NCI-H2227 (cell line): ENCODE results near the gene PCDHGA1.
"Not testable (repeated sequence)": the region's sequence is repeated elsewhere in the genome, so short reads cannot be mapped to it uniquely, and the experiment has no call there.

Experiments used
- DNase-seq: peaks from one replicate; lab custom pipeline; 2025; ENCODE audit not compliant: unreplicated experiment; lab: John Stamatoyannopoulos, UW

The PCDHGA1 gene

DNA sequence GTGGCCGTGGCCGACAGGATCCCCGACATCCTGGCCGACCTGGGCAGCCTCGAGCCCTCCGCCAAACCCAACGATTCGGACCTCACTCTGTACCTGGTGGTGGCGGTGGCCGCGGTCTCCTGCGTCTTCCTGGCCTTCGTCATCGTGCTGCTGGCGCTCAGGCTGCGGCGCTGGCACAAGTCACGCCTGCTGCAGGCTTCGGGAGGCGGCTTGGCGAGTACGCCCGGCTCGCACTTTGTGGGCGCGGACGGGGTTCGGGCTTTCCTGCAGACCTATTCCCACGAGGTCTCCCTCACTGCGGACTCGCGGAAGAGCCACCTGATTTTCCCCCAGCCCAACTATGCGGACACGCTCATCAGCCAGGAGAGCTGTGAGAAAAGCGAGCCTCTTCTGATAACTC is 15.7 kb downstream of the PCDHGA1 start:
- DNase-seq: not testable (repeated sequence)

GRCh38 chr5:141349917-141350619 is 19.8 kb downstream of the PCDHGA1 start, which contains the start of gene PCDHGB1:
Gene PCDHGB1, plus strand, starts transcription at chr5:141350099. Its CDS starts 162 bp downstream, at chr5:141350261.
- peak; percentile 71 for DNase-seq

- no peak for DNase-seq
Observed at GRCh38 chr5:141351591-141351990, 21.3 kb downstream of the PCDHGA1 start.

GRCh38 chr5:141354900-141355469 is 24.7 kb downstream of the PCDHGA1 start, which contains the start of gene PCDHGA4:
Gene PCDHGA4, plus strand, starts transcription at chr5:141355021. Its CDS starts 87 bp downstream, at chr5:141355108.
- no peak for DNase-seq

DNA sequence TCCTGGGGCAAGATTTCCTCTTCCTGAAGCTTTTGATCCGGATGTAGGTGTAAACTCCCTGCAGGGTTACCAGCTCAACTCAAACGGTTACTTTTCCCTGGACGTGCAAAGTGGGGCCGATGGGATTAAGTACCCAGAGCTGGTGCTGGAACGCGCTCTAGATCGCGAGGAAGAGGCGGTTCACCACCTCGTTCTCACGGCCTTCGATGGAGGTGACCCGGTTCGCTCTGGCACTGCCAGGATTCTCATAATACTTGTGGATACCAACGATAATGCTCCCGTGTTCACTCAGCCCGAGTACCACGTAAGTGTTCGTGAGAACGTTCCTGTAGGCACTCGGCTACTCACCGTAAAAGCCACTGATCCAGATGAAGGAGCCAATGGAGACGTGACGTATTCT is 25.3 kb downstream of the PCDHGA1 start:
- DNase-seq: no peak

DNA sequence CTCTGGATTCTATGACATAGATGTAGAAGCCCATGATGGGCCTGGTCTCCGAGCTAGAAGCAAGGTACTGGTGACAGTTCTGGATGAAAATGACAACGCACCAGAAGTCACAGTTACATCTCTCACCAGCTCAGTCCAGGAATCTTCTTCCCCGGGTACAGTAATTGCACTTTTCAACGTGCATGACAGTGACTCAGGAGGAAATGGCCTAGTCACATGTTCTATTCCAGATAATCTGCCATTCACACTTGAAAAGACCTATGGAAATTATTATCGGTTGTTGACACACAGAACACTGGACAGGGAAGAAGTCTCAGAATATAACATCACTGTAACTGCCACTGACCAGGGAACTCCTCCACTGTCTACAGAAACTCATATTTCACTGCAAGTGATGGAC is 25.8 kb downstream of the PCDHGA1 start:
- no peak for DNase-seq

GRCh38 chr5:141356950-141357349 is 26.6 kb downstream of the PCDHGA1 start:
- no peak for DNase-seq

GRCh38 chr5:141359790-141360426 is 29.6 kb downstream of the PCDHGA1 start, which contains the start of gene PCDHGB2:
Gene PCDHGB2, plus strand, starts transcription at chr5:141359994. Its CDS starts 142 bp downstream, at chr5:141360136.
- DNase-seq: peak; percentile 25

DNA sequence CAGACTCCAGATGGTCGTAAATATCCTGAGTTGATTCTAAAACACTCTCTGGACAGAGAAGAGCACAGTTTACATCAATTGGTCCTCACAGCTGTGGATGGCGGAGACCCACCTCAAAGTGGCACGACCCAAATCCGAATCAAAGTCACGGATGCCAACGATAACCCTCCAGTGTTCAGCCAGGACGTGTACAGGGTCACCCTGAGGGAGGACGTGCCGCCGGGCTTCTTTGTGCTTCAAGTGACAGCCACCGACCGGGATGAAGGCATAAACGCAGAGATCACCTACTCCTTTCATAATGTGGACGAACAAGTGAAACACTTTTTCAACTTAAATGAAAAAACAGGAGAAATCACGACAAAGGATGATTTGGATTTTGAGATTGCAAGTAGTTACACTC is 30.4 kb downstream of the PCDHGA1 start:
- DNase-seq: no peak

DNA sequence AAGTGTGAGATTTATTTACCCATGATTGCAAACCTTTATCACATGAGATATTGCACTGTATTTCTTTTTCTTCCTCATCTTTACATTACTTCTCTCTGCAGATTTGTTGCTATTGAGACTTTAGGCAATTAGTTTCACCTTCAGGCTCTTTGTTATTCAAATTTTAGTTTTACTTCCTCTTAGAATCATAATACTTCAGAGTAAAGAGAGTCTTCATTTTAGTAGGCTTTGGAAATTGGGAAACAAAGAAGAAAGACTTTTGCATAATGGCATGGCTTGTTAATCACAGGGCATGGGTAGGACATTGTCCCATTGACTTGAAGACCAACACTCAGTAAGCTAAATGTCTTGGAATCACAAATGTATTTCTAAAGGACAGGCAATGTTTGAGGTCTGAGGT is 32.4 kb downstream of the PCDHGA1 start:
- DNase-seq: no peak

- no peak for DNase-seq
Observed at GRCh38 chr5:141363952-141364660, 33.8 kb downstream of the PCDHGA1 start, which contains the start of gene PCDHGA5. Gene PCDHGA5, plus strand, starts transcription at chr5:141364162. Its CDS starts 169 bp downstream, at chr5:141364331.

GRCh38 chr5:141366016-141366896 is 35.9 kb downstream of the PCDHGA1 start:
- DNase-seq: no peak

- DNase-seq: no peak
Observed at GRCh38 chr5:141369994-141370848, 39.9 kb downstream of the PCDHGA1 start, which contains the start of gene PCDHGB3. Gene PCDHGB3, plus strand, starts transcription at chr5:141370242. Its CDS starts 153 bp downstream, at chr5:141370395.

DNA sequence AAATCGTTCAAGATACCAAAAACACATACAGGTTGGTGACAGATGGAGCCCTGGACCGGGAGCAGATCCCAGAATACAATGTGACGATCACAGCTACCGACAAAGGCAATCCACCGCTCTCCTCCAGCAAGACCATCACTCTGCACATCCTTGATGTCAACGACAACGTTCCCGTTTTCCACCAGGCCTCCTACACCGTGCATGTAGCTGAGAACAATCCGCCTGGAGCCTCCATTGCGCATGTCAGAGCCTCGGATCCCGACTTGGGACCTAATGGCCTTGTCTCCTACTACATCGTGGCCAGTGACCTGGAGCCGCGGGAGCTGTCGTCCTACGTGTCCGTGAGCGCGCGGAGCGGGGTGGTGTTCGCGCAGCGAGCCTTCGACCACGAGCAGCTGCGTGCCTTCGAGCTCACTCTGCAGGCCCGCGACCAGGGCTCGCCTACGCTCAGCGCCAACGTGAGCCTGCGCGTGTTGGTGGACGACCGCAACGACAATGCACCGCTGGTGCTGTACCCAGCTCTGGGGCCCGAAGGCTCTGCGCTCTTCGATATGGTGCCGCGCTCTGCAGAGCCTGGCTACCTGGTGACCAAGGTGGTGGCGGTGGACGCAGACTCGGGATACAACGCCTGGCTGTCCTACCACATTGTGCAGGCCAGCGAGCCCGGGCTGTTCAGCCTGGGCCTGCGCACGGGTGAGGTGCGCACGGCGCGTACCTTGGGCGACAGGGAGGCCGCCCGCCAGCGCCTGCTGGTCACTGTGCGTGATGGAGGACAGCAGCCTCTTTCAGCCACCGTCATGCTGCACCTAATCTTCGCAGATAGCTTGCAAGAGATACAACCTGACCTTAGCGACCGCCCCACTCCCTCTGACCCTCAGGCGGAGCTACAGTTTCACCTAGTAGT is 41.5 kb downstream of the PCDHGA1 start:
- DNase-seq: no peak

- no peak for DNase-seq
Observed at GRCh38 chr5:141373673-141374317, 43.5 kb downstream of the PCDHGA1 start, which contains the start of gene PCDHGA6. Gene PCDHGA6, plus strand, starts transcription at chr5:141373891. Its CDS starts 193 bp downstream, at chr5:141374084.

GRCh38 chr5:141374627-141375026 is 44.3 kb downstream of the PCDHGA1 start:
- no peak for DNase-seq

DNA sequence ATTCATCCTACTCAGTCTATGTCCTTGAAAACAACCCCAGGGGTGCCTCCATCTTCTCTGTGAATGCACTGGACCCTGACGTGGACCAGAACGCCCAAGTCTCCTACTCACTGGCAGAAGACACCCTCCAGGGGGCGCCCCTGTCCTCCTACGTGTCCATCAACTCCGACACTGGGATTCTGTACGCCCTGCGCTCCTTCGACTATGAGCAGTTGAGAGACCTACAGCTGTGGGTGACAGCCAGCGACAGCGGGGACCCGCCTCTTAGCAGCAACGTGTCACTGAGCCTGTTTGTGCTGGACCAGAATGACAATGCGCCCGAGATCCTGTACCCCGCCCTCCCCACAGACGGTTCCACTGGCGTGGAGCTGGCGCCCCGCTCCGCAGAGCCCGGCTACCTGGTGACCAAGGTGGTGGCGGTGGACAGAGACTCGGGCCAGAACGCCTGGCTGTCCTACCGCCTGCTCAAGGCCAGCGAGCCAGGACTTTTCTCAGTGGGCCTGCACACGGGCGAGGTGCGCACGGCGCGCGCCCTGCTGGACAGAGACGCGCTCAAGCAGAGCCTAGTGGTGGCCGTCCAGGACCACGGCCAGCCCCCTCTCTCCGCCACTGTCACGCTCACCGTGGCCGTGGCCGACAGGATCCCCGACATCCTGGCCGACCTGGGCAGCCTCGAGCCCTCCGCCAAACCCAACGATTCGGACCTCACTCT is 45.3 kb downstream of the PCDHGA1 start:
- DNase-seq: not testable (repeated sequence)
